Trophoblast cell (in vitro differentiated cells and primary cell): ENCODE results near the gene IFNL3.
A peak's percentile ranks its signal among the peaks of the same experiment; 100 is the strongest.

Experiments used
- DNase-seq, 2 donors: peaks; one replicate each; pipeline ENCODE4 v3.0.0-alpha.2; 2016
- H2AFZ ChIP-seq: 2 replicates; pipeline ENCODE4 v1.6.1; 2013; ENCODE audit warnings: low read length, moderate library complexity, mild to moderate bottlenecking; ENCODE audit not compliant: insufficient read depth, poor library complexity
- H2AK5ac ChIP-seq: 2 replicates; pipeline ENCODE4 v1.6.1; 2013; ENCODE audit warnings: mild to moderate bottlenecking, low read length
- H2BK120ac ChIP-seq: 2 replicates; pipeline ENCODE4 v1.6.1; 2013; ENCODE audit warnings: low read length, mild to moderate bottlenecking, moderate library complexity; ENCODE audit not compliant: insufficient read depth, poor library complexity
- H2BK12ac ChIP-seq: 2 replicates; pipeline ENCODE4 v1.6.1; 2013; ENCODE audit warnings: mild to moderate bottlenecking, low read length, moderate library complexity
- H2BK5ac ChIP-seq: 2 replicates; pipeline ENCODE4 v1.6.1; 2013; ENCODE audit warnings: low read length, low read depth, moderate library complexity, mild to moderate bottlenecking; ENCODE audit not compliant: poor library complexity
- H3K14ac ChIP-seq: 2 replicates; pipeline ENCODE4 v1.6.1; 2013; ENCODE audit warnings: mild to moderate bottlenecking, low read length
- H3K18ac ChIP-seq: 2 replicates; pipeline ENCODE4 v1.6.1; 2013; ENCODE audit warnings: mild to moderate bottlenecking, low read length
- H3K23ac ChIP-seq: 2 replicates; pipeline ENCODE4 v1.6.1; 2013; ENCODE audit warnings: low read length
- H3K27ac ChIP-seq: 2 replicates; pipeline ENCODE4 v1.5.1; 2013; ENCODE audit warnings: low read depth, mild to moderate bottlenecking, inconsistent platforms, low read length, moderate library complexity
- H3K27me3 ChIP-seq: 2 replicates; pipeline ENCODE4 v1.6.1; 2013; ENCODE audit warnings: inconsistent platforms, mild to moderate bottlenecking, low read length, moderate library complexity; ENCODE audit not compliant: insufficient read depth
- H3K36me3 ChIP-seq, 2 experiments: 1 replicate in 1 of 2; 2 replicates in 1 of 2; pipeline ENCODE4 v1.6.1; 2013; ENCODE audit warnings: low read length in 2 of 2, mild to moderate bottlenecking in 2 of 2, moderate library complexity in 1 of 2; ENCODE audit not compliant: insufficient read depth in 2 of 2, control insufficient read depth in 1 of 2
- H3K4ac ChIP-seq: 2 replicates; pipeline ENCODE4 v1.6.1; 2013; ENCODE audit warnings: low read depth, mild to moderate bottlenecking, low read length, moderate library complexity
- H3K4me1 ChIP-seq, 2 experiments: 1 replicate in 1 of 2; 2 replicates in 1 of 2; pipeline ENCODE4 v1.6.1; 2013; ENCODE audit warnings: low read length in 2 of 2, mild to moderate bottlenecking in 2 of 2, moderate library complexity in 1 of 2; ENCODE audit not compliant: insufficient read depth in 2 of 2, control insufficient read depth in 1 of 2
- H3K4me2 ChIP-seq: 2 replicates; pipeline ENCODE4 v1.6.1; 2013; ENCODE audit warnings: inconsistent platforms, mild to moderate bottlenecking, low read length, moderate library complexity
- H3K4me3 ChIP-seq: 2 replicates; pipeline ENCODE4 v1.5.1; 2013; ENCODE audit warnings: mild to moderate bottlenecking, low read depth, low read length, inconsistent platforms
- H3K79me1 ChIP-seq: one replicate; pipeline ENCODE4 v1.6.1; 2013; ENCODE audit warnings: low read length
- H3K79me2 ChIP-seq: 2 replicates; pipeline ENCODE4 v1.6.1; 2013; ENCODE audit warnings: low read length, mild to moderate bottlenecking; ENCODE audit not compliant: control insufficient read depth, insufficient read depth, poor library complexity
- H3K9ac ChIP-seq: 2 replicates; pipeline ENCODE4 v1.6.1; 2013; ENCODE audit warnings: mild to moderate bottlenecking, low read length
- H3K9me3 ChIP-seq: 2 replicates; pipeline ENCODE4 v1.6.1; 2013; ENCODE audit warnings: low read depth, mild to moderate bottlenecking, control low read depth, inconsistent platforms, low read length; ENCODE audit not compliant: insufficient read depth
- H4K12ac ChIP-seq: 2 replicates; pipeline ENCODE4 v1.6.1; 2013; ENCODE audit warnings: low read depth, mild to moderate bottlenecking, low read length, moderate library complexity
- H4K8ac ChIP-seq: 2 replicates; pipeline ENCODE4 v1.6.1; 2013; ENCODE audit warnings: low read depth, mild to moderate bottlenecking, low read length, moderate library complexity
- H4K91ac ChIP-seq: one replicate; pipeline ENCODE4 v1.6.1; 2013; ENCODE audit warnings: low read depth, mild to moderate bottlenecking, low read length, moderate library complexity
- WGBS: extraction: QIAGEN DNeasy Blood & Tissue Kit; methylation state at CpG from one replicate; pipeline ENCODE4 v1.1.7; 2013; ENCODE audit warnings: missing lambda C conversion rate; ENCODE audit not compliant: insufficient read length, insufficient coverage; ENCODE audit errors: extremely low coverage; 5-methylcytosine and 5-hydroxymethylcytosine counted together

Gene IFNL3

DNA sequence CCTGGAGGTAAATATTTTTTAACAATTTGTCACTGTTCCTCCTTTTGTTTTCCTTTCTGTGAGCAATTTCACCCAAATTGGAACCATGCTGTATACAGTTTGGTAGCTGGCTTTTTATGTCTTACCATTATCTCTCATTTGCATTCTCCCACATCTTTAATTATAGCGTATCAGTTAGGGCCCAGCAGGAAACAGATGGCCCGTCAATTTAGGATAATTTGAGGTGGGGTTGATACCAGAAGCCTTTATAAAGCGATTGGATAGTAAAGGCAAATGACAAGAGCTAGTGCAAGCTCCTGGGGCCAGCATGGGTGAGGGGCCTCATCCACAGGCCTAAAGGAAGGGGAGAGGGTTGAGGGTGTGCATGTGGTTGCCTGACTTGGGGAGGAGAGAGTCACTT lies 7.7 kb upstream of the IFNL3 start:
- H2AFZ ChIP-seq, result no peak overlapping the region
- no peak overlapping the region for H3K14ac ChIP-seq
- no peak overlapping the region for H3K23ac ChIP-seq
- peaks cover 12% of the 10 kb centered on the region for H3K9me3 ChIP-seq
- no peak overlapping the region for H3K4ac ChIP-seq
- H3K9ac ChIP-seq, result no peak overlapping the region
- no peak overlapping the region for H3K27ac ChIP-seq
- peaks cover 21% of the 10 kb centered on the region for H3K27me3 ChIP-seq
- H3K4me3 ChIP-seq, result no peak overlapping the region
- no peaks in the 10 kb centered on the region for H3K79me1 ChIP-seq
- H4K12ac ChIP-seq, result no peak overlapping the region
- no peak overlapping the region for H2BK120ac ChIP-seq
- no peak overlapping the region for H2BK12ac ChIP-seq
- no peak overlapping the region for H2BK5ac ChIP-seq
- no peak overlapping the region for H2AK5ac ChIP-seq
- H3K18ac ChIP-seq, result no peak overlapping the region
- H3K79me2 ChIP-seq, result no peaks in the 10 kb centered on the region
- no peak overlapping the region for H3K4me2 ChIP-seq
- H3K36me3 ChIP-seq, result no peaks in the 10 kb centered on the region
- H4K91ac ChIP-seq, result no peak overlapping the region
- no CpG with 5 or more reads among the region's 3 CpGs for WGBS
- no peak overlapping the region for H4K8ac ChIP-seq
- peaks cover 3 to 4% of the 10 kb centered on the region in 2 experiments for H3K4me1 ChIP-seq
- no peak for DNase-seq

DNA sequence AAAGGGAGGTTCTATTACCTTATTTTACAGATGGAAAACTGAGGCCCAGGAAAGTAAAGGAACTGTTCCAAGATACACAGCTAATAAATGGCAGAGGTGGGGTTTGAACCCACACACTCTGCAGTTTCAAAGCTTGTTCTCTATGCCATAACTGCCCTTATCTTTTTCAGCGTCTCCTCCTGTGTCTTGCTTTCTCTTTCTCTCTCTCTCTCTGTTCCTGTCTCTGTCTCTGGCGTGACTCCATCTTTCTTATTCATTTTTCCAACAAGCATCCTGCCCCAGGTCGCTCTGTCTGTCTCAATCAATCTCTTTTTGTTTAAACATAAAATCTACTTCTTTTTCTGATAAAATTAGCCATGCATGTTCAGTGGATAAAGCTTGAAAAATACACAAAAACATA lies 7.0 kb upstream of the IFNL3 start:
- H3K27me3 ChIP-seq, result peaks cover 27% of the 10 kb centered on the region
- H4K12ac ChIP-seq, result no peak overlapping the region
- no peak overlapping the region for H4K8ac ChIP-seq
- no peak overlapping the region for H3K14ac ChIP-seq
- H3K36me3 ChIP-seq, result no peaks in the 10 kb centered on the region
- H3K4me3 ChIP-seq, result no peak overlapping the region
- H3K79me1 ChIP-seq, result no peaks in the 10 kb centered on the region
- no peak overlapping the region for H3K27ac ChIP-seq
- H3K4ac ChIP-seq, result no peak overlapping the region
- no peak for DNase-seq
- no CpG with 5 or more reads among the region's 3 CpGs for WGBS
- H3K9ac ChIP-seq, result no peak overlapping the region
- H3K4me2 ChIP-seq, result no peak overlapping the region
- H2BK120ac ChIP-seq, result no peak overlapping the region
- no peak overlapping the region for H2AFZ ChIP-seq
- H3K79me2 ChIP-seq, result no peaks in the 10 kb centered on the region
- peaks cover 3 to 5% of the 10 kb centered on the region in 2 experiments for H3K4me1 ChIP-seq
- peaks cover 19% of the 10 kb centered on the region for H3K9me3 ChIP-seq
- H3K18ac ChIP-seq, result no peak overlapping the region
- H2AK5ac ChIP-seq, result no peak overlapping the region
- no peak overlapping the region for H4K91ac ChIP-seq
- H2BK5ac ChIP-seq, result no peak overlapping the region
- no peak overlapping the region for H2BK12ac ChIP-seq
- no peak overlapping the region for H3K23ac ChIP-seq

GRCh38 chr19:39251081-39251480 lies 6.3 kb upstream of the IFNL3 start:
- H2AK5ac ChIP-seq, result no peak overlapping the region
- H3K9me3 ChIP-seq, result peaks cover 16% of the 10 kb centered on the region
- H2BK12ac ChIP-seq, result no peak overlapping the region
- H3K27ac ChIP-seq, result no peak overlapping the region
- peaks cover 28% of the 10 kb centered on the region for H3K27me3 ChIP-seq
- no peak overlapping the region for H3K23ac ChIP-seq
- no CpG with 5 or more reads among the region's 5 CpGs for WGBS
- H2BK120ac ChIP-seq, result no peak overlapping the region
- no peak overlapping the region for H3K14ac ChIP-seq
- no peaks in the 10 kb centered on the region for H3K79me1 ChIP-seq
- DNase-seq, result peak; percentile 65 to 88
- no peak overlapping the region for H3K4me3 ChIP-seq
- no peak overlapping the region for H3K4ac ChIP-seq
- H3K9ac ChIP-seq, result no peak overlapping the region
- H3K4me1 ChIP-seq, result peaks cover 3 to 5% of the 10 kb centered on the region in 2 experiments
- H2AFZ ChIP-seq, result no peak overlapping the region
- no peak overlapping the region for H4K91ac ChIP-seq
- H2BK5ac ChIP-seq, result no peak overlapping the region
- no peak overlapping the region for H4K12ac ChIP-seq
- H3K18ac ChIP-seq, result no peak overlapping the region
- no peak overlapping the region for H4K8ac ChIP-seq
- H3K79me2 ChIP-seq, result no peaks in the 10 kb centered on the region
- no peak overlapping the region for H3K4me2 ChIP-seq
- no peaks in the 10 kb centered on the region for H3K36me3 ChIP-seq

DNA sequence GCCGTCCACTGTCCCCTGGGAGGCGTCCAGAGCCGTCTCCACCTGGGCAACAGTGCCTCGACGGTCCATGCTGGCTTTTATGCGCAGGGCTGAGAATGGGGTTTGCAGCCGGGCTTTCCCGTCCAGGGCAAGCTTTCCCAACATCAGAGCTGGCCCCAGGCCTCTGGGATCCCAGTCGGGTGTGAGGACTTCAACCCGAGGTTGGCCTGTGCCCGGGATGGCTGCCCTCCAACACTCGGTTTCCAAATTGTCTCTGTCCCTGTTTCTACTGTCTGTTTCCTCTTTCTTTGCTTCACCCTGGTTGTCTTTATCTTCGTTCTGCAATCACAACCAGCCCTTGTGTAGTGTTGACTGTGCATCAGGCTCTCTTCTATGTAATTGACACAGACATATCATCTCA lies 4.0 kb upstream of the IFNL3 start, which contains the start of gene IFNL4:
Gene IFNL4, minus strand, starts transcription at position 51 of the 400 bp plus-strand sequence.
- H3K9me3 ChIP-seq, result peaks cover 16% of the 10 kb centered on the region

More for the DNA sequence above, 4.0 kb upstream of the IFNL3 start, which contains the start of gene IFNL4:
- no peak within 1 kb of the TSS for H2AFZ ChIP-seq
- no peaks in the 10 kb centered on the region for H3K79me1 ChIP-seq
- H3K18ac ChIP-seq, result no peak within 1 kb of the TSS
- H4K12ac ChIP-seq, result no peak within 1 kb of the TSS
- H3K36me3 ChIP-seq, result no peaks in the 10 kb centered on the region
- WGBS, result no CpG with 5 or more reads among the region's 13 CpGs
- peak within 1 kb of the TSS; percentile 49 for H3K4me2 ChIP-seq
- H2BK5ac ChIP-seq, result no peak within 1 kb of the TSS
- no peaks in the 10 kb centered on the region for H3K79me2 ChIP-seq
- H4K8ac ChIP-seq, result no peak within 1 kb of the TSS
- no peak within 1 kb of the TSS for H4K91ac ChIP-seq
- peaks cover 28% of the 10 kb centered on the region for H3K27me3 ChIP-seq
- no peak within 1 kb of the TSS for H3K14ac ChIP-seq
- DNase-seq, result no peak
- no peak within 1 kb of the TSS for H2AK5ac ChIP-seq
- peaks cover 3 to 5% of the 10 kb centered on the region in 2 experiments for H3K4me1 ChIP-seq
- H2BK120ac ChIP-seq, result no peak within 1 kb of the TSS
- H3K4me3 ChIP-seq, result no peak within 1 kb of the TSS
- no peak within 1 kb of the TSS for H3K27ac ChIP-seq
- H3K9ac ChIP-seq, result no peak within 1 kb of the TSS
- no peak within 1 kb of the TSS for H3K4ac ChIP-seq
- no peak within 1 kb of the TSS for H3K23ac ChIP-seq
- no peak within 1 kb of the TSS for H2BK12ac ChIP-seq
